Colon (tissue), 2 donors: ENCODE measurements around the gene EVX1.

Source experiments
- FAIRE-seq: peaks from 2 replicates; lab custom pipeline; 2012; peaks lifted over from hg19 to GRCh38; lab: Jason Lieb, UNC
- donor health status: control.
- donor health status: control.

EVX1 gene

DNA sequence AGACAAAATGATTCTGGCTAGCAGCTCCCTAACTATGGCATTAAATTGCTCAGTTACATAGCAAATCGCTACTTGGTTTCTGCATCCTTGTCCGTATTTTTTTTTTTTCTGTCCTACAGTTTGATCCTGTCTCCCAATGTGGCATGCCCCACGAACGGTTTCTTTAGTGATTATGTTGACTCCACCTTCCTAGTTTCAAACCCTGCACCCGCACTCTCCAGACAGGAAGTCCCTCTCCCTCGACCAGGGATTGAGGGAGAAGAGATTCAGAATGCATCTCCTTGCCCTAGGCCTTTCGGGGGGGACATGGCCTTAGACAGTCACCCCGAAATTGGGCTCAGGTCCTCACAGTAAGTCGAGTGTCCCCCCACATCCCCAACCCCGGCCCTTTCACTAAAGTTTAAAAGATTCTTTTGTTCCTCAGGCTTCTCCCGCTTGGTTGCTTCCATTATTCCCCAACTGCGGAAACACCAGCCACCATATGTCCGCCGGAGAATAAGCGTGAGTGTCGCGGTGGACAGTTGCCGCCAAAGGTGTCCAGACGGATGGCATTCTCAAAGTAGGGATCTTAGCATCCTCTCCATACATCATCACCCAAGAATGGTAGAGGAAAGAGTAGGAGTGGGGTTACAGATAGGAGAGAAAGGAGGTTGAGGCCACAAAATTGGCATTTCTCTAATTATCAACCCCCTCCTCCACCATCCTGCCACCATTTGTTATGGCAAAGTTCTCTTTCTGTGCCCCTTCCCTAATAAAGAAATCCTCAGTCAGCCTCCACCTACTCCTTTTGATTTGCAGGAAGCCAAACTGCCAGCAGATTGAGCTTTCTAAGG lies 7.3 kb downstream of the EVX1 start:
- no peak for FAIRE-seq

DNA sequence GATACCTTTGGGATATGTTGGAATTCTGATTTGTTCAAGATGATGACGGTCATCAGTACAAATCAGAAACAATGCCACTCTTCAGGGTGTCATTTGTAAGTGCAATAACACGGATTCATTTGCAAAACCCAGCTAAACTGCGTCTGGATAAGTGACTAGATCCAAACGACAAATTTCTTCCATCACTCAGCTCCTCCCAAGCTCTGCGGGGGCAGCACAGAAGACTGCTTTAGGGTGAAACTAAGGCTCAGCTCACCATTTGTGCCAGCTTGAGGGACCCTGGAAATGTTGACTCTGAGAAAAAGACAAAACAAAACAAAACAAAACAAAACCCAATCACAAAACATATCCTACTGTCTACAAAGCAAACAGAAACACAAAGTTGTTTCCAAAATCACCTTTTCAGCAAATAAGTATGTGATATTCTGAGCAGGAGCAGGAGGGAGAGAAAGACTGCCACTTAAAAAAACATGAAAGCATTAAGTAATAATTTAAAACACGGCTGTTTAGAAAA lies 8.0 kb downstream of the EVX1 start:
- no peak for FAIRE-seq

DNA sequence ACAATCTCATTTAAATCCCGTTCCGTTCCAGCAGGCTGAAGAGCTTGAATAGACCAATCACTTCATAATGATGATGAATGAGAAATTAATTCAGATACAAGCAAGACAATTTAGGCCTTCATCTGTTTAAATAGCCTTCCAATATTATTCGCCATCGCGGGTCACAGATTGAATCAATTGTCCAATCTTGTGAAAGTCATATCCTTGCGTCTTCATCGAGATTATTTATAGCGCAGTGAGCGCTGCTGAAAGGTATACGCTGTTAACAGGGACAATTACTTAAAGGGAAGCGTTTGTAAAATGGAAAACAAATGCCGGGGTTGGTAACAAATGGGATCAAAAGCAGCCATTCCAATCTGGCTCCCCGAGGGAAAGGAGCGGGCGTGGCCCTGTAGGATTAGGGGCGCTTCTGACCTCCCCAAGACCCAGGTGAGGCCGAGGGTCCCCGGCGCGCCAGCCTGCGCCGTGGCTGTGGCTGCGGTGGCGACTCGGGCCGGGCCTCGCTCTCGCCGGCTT lies 8.6 kb downstream of the EVX1 start:
- no peak for FAIRE-seq

GRCh38 chr7:27251652-27252590 lies 9.3 kb downstream of the EVX1 start:
- FAIRE-seq: no peak

- FAIRE-seq: no peak
Observed at GRCh38 chr7:27254625-27255024, 12.0 kb downstream of the EVX1 start.

GRCh38 chr7:27260211-27260610 lies 17.6 kb downstream of the EVX1 start:
- FAIRE-seq: no peak

DNA sequence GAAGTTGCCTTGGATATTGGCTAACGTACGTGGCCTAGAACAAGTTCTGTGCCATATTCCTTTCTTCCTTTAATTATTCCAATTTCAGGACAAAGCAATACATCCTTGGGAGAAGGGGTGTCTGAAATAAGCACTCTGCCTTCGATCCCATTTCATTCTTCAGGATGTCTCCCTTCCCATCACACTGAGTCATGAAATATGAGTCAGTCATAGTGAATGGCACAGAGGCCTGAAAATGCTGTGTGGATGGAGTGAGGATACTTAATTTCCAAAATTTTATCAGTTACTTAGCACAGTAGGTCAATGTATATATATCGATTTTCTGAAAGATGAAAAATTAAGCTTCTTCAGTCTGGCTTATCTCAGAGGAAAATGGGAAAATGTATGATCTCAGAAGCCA lies 19.5 kb downstream of the EVX1 start:
- FAIRE-seq: no peak

DNA sequence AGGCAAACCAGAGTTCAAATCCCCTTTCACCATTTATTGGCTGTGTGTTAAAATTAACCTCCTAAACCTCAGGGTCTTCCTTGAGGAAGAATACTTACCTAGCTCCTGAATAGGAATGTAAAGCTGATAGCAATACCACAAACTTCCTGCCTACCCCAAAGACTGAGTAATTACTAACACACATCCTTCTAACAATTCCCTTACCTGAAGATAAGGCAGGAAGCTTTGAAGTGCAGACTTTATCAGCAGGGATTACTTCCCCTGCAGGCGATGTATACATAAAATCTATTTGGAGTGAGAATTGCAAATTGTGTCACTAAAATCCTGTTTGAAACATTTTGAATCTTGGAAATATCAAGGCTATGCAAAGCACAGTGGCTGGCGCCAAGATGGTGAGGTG lies 21.2 kb downstream of the EVX1 start:
- FAIRE-seq: no peak

DNA sequence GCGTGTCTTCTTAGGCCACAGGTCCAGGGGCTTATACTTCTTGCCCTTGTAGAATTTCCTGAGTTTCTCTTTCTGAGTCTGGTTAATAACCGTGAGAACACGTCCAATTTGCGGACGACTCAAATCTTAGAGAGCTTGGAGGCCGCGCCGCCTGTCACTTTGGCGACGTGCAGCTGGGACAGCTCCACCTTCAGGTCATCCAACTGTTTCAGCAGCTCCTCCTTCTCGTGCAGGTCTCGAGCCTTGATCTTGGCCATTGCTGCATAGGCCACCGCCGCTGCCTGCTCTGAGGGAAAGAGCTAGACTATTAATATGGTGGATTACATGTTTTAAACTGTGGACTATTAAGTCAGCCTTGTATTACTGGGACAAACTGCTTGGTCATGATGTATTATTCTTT lies 26.9 kb downstream of the EVX1 start:
- no peak for FAIRE-seq

DNA sequence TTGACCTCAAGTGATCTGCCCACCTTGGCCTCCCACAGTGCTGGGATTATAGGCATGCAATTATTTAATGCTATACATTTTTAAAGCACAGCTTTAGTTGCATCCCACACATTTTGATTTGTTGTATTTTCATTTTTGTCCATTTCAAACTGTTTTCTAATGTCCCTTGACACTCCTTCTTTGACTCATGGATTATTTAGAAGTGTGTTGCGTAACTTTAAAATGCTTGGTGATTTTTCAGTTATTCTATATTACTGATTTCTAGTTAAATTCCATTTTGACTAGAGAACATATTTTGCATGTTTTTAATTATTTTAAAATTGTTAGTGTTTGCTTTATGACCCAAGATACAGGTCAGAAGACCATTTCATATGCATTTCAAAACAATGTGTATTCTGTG lies 28.8 kb downstream of the EVX1 start:
- no peak for FAIRE-seq

DNA sequence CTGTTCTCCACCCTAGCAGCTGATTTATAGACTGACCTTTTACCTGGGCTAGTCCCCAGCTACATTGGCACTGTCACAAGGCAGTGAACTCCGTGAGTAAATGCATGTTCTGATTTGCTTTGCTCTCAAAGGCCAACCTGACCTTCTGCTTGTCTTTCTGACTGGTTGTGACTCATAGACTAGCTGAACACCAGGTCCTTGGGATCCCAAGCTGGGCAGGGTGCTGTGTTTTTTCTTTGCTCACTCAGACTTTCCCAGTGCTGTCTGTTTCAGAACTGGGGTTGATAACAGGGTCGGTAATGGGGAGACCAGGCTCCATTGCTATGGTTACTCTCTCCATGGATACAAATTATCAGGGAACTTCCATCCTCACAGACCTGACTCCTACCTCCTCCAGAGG lies 35.0 kb downstream of the EVX1 start:
- no peak for FAIRE-seq

DNA sequence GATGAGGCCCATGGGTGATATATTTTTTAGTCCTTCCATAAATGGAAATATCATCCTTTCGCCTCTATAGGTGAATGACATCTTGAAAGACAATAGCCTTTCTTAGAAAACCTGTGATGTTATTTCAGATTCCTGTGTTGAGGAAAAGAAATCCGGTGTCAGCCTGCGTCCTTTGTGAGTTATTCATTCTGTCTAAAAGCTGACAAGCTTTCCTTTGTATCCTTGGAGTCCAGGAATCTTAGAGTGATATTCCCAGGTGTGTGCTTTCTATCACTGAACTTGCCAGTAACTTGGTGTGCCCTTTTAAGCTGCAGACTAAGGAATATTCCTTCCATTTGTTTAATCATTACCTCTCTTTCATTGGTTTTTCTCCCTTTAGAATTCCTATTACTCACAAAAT lies 41.0 kb downstream of the EVX1 start:
- FAIRE-seq: no peak

DNA sequence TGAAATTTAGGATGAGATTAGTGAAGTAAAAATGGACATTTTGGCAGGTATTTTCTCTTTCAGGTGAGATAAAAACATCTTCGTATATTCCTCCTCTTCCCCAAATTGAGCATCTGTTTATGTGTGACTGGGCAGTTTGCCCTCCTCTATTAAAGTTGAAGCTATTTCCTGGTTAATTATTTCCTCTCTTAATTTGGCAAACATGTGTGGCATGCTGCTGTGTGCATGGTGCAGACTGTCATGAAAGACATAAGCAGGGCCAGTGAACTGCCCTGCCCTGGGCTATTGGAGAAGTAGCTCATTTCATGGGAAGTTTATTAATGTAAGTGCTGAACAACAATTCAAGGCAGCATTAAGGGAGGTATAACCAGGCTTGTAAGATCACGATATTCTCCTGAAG lies 52.6 kb downstream of the EVX1 start:
- FAIRE-seq: no peak

GRCh38 chr7:27297356-27297755 lies 54.8 kb downstream of the EVX1 start:
- no peak for FAIRE-seq
